Heart left ventricle (tissue), 13 donors: ENCODE results near the gene E4F1.

Experiments
- CTCF ChIP-seq, 12 donors: fragments of 200-600 bp; sonication (generic) in 4 of 12; IDR thresholded peaks; one replicate each; pipeline versions ENCODE4 v1.5.0 to v1.8.0; 2018 to 2022; ENCODE audit warnings: antibody characterized with exemption in 12 of 12, mild to moderate bottlenecking in 5 of 12
- POLR2A ChIP-seq, 2 donors: fragments of 450-650 bp; IDR thresholded peaks; one replicate each; pipeline ENCODE4 v1.6.1; 2017; ENCODE audit warnings: antibody characterized with exemption in 2 of 2, mild to moderate bottlenecking in 2 of 2, moderate library complexity in 2 of 2
- donor health status: ischemic (EF 13 %, LVEDD 7.1; RV severe dilation, severe dysfunction).
- donor health status: DM: no; HTN: yes; CAD: no.
- donor health status: DM: no; HTN: no; CAD: no.
- donor health status: ischemic (EF 25% LVEDD 6.9; RV normal size, moderate dysfunction).
- donor health status: ischemic (EF 25% LVEDD 5.7; RV mildly dilated, moderate dysfunction).
- donor health status: ischemic (EF 35%, LVEDD 5.7; RV mildly dilated, moderate dysfunction).
- donor health status: nonischemic (EF 11% LVEDD 7.7; RV severe dilation, severe dysfunction).
- donor health status: DM: yes; HTN: yes; CAD: no.
- donor health status: PGD.
- donor health status: ischemic (EF 29% LVEDD 5.4; RV normal size, mild dysfunction).
- donor health status: nonischemic (EF 23%, LVEDD 6.1; RV moderate dilation, normal function).

GRCh38 chr16:2246301-2246885 lies 23.0 kb downstream of the E4F1 start:
- TF ChIP-seq CTCF (IDR thresholded peaks at IDR 0.05) (no peak), POLR2A (IDR thresholded peaks at IDR 0.05) (no peak)
